ENCODE measurements around the gene SRSF1.

SRSF1 gene

GRCh38 chr17:57957120-57957850 is 49.8 kb downstream of the SRSF1 start:
- Histone ChIP-seq H4K20me1 (peaks cover 22% of the 10 kb centered on the region), H3K4me3 (no peak overlapping the region), H3K4me1 (peaks cover 38% of the 10 kb centered on the region), H3K27me3 (peaks cover 32% of the 10 kb centered on the region), H3K9me3 (no peaks in the 10 kb centered on the region), H3K4me2 (peak overlapping the region; percentile 95), H3K27ac (no peak overlapping the region), H3K36me3 (no peaks in the 10 kb centered on the region), H3K9ac (no peak overlapping the region)
- TF ChIP-seq Cebpa-rat (IDR thresholded peaks at IDR 0.05): no peak

- Histone ChIP-seq H3K36me3 (no peaks in the 10 kb centered on the region), H3K4me3 (peak overlapping the region; percentile 74; the same call in 1 of the 2 replicates), H4K20me1 (peaks cover 22% of the 10 kb centered on the region), H3K9me3 (no peaks in the 10 kb centered on the region), H3K27ac (no peak overlapping the region), H3K9ac (no peak overlapping the region), H3K4me1 (peaks cover 44% of the 10 kb centered on the region), H3K27me3 (peaks cover 32% of the 10 kb centered on the region), H3K4me2 (peak overlapping the region; percentile 95)
- TF ChIP-seq Cebpa-rat (IDR thresholded peaks at IDR 0.05): no peak
Observed at GRCh38 chr17:57956291-57957119, 50.5 kb downstream of the SRSF1 start.

DNA sequence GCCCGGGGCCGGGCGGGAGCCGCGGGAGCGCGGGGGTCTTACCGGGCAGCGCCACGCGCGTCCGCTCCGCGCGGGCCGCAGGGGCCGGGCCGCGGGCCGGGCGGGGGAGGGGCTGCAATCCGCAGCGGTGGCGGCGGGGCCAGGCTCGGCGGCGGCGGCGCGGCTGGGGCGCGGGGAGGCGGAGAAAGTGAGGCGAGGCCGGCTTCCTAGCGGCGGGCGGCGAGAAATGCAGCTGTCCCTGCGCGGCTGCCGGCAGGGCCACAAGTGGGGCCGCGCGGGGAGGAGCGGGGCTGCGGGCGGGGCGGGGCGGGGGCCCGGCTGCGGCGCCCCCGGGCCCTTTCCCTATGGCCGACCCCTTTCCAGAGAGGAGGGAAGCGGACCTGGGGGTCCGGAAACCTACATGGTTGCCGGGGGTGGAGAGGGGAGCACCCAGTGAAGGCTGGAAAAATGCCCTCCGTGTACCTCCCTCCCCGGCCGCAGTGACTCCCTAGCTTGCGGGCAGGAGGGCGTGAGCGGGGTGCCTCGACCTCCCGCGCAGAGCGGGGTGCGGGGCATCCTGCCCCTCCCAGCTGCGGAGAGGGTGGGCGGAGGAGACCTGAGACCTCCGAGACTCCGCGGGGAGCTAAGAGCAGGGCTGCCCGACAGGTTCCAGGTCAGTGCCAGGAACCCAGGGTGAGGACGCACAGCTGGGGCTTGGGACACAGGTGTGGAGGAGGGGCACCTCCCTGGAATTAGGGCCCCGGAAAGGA is 51.7 kb downstream of the SRSF1 start, which contains the start of gene CUEDC1:
Gene CUEDC1, minus strand, starts transcription at position 230 of the 749 bp plus-strand sequence. CDS start 69,848 bp downstream, outside the sequence.
- Histone ChIP-seq H3K9ac (peak within 1 kb of the TSS; percentile 74), H3K4me1 (peaks cover 55% of the 10 kb centered on the region), H3K36me3 (no peaks in the 10 kb centered on the region), H3K27ac (peak within 1 kb of the TSS; percentile 65), H3K4me2 (peak within 1 kb of the TSS; percentile 95), H4K20me1 (peaks cover 22% of the 10 kb centered on the region), H3K27me3 (peaks cover 32% of the 10 kb centered on the region), H3K9me3 (no peaks in the 10 kb centered on the region), H3K4me3 (peak within 1 kb of the TSS; percentile 74)
- TF ChIP-seq Cebpa-rat (IDR thresholded peaks at IDR 0.05): no peak

DNA sequence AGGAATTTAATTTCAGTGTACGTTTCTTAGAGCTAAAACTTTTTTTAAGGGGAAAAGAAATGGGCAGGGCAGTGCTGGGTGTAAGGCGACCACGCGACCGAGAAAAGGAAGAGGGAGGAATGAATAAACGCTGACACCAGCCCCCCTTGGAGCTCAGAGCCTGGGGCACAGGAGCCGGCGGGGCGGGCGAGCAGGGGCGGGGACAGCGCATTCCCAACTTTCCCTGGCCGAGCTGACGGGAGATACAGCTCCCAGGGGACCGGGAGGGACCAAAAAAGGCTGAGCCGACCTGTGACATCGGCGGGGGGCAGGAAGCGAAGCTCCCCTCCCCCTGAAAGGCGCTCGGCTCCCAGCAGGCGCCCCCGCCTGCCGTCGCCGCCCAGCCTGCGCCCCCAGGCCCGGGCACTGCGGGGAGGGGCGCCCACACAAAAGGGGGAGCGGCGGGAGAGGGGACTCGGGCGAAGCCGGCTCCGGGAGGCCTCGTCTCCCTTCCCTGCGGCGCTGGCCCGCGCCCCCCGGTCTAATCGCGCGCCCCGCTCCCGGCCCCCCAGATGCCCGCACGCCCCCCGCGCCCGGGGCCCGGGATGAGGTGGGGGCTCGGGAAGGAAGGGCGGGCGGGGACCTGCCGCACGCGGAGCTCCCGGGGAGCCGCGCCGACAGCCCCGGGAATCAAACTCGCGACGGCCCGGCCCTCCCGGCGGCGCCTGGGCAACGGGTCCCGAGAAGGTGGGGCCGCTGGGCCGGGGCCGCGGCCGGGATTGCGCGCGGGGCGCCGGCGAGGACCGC is 52.5 kb downstream of the SRSF1 start:
- peak overlapping the region; percentile 65 for H3K27ac ChIP-seq
- peak overlapping the region; percentile 74 for H3K4me3 ChIP-seq
- H3K9ac ChIP-seq: peak overlapping the region; percentile 74
- no peaks in the 10 kb centered on the region for H3K36me3 ChIP-seq
- no peaks in the 10 kb centered on the region for H3K9me3 ChIP-seq
- H3K27me3 ChIP-seq: peaks cover 32% of the 10 kb centered on the region
- peaks cover 63% of the 10 kb centered on the region for H3K4me1 ChIP-seq
- peak overlapping the region; percentile 95 for H3K4me2 ChIP-seq
- H4K20me1 ChIP-seq: peaks cover 22% of the 10 kb centered on the region
- no peak for TF ChIP-seq Cebpa-rat (IDR thresholded peaks at IDR 0.05)

- no peaks in the 10 kb centered on the region for H3K9me3 ChIP-seq
- H3K27ac ChIP-seq: no peak overlapping the region
- peaks cover 22% of the 10 kb centered on the region for H4K20me1 ChIP-seq
- H3K9ac ChIP-seq: no peak overlapping the region
- peaks cover 71% of the 10 kb centered on the region for H3K4me1 ChIP-seq
- TF ChIP-seq Cebpa-rat (IDR thresholded peaks at IDR 0.05): no peak
- peak overlapping the region; percentile 74; the same call in 1 of the 2 replicates for H3K4me3 ChIP-seq
- peak overlapping the region; percentile 95 for H3K4me2 ChIP-seq
- H3K27me3 ChIP-seq: peaks cover 32% of the 10 kb centered on the region
- H3K36me3 ChIP-seq: no peaks in the 10 kb centered on the region
Observed at GRCh38 chr17:57953705-57954396, 53.2 kb downstream of the SRSF1 start.
